MM.1S (cell line): Measurements from ENCODE around the gene SAMD14.

Experiments used
- EZH2 ChIP-seq: fragments of 300-600 bp; sonication (generic); optimal IDR thresholded peaks from 2 replicates; pipeline ENCODE3; 2017; ENCODE audit warnings: low read depth, mild to moderate bottlenecking, antibody characterized with exemption, low read length, mixed read lengths
- EZH2phosphoT487 ChIP-seq: fragments of 300-600 bp; sonication (generic); IDR thresholded peaks from 2 replicates; pipeline ENCODE4 v1.6.1; 2018; ENCODE audit warnings: antibody characterized with exemption, low read length
- TF ChIP-seq, protein P1 (sequence below): fragments of 300-600 bp; sonication (generic); IDR thresholded peaks from 2 replicates; pipeline ENCODE4 v1.5.1; 2016; ENCODE audit warnings: antibody characterized with exemption, low read length, mixed read lengths

DNA sequence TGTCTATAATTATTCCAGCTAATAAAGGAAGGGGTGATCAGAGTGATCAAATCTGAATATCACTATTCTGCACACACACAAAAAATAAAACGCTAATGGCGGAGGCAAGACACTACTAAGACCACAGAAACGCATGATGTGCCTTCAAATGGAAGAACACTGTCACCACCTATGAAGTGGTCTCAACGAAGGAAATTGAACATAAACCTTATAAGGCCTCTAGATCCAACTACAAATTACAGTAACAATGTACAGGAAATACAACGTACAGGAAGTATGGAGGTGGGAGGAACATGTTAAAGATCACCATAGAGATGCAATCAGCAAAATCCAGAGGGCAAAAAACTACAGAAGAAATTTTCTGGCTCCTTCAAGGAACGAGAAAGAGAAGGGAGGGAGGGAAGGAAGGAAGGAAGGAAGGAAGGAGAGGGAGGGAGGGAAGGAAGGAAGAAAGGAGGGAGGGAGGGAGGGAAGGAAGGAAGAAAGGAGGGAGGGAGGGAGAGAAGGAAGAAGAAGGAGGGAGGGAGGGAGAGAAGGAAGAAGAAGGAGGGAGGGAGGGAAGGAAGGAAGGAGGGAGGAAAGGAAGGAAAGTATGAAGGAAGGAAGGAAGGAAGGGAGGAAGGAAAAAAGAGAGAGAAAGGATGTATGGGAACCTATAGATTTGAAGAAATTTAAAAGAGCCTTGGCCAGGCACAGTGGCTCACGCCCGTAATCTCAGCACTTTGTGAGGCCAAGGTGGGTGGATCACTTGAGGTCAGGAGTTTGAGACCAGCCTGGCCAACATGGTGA lies 32.7 kb upstream of the SAMD14 start:
- TF ChIP-seq EZH2phosphoT487 (no peak), EZH2 (no peak)
- TF ChIP-seq, protein P1, sequence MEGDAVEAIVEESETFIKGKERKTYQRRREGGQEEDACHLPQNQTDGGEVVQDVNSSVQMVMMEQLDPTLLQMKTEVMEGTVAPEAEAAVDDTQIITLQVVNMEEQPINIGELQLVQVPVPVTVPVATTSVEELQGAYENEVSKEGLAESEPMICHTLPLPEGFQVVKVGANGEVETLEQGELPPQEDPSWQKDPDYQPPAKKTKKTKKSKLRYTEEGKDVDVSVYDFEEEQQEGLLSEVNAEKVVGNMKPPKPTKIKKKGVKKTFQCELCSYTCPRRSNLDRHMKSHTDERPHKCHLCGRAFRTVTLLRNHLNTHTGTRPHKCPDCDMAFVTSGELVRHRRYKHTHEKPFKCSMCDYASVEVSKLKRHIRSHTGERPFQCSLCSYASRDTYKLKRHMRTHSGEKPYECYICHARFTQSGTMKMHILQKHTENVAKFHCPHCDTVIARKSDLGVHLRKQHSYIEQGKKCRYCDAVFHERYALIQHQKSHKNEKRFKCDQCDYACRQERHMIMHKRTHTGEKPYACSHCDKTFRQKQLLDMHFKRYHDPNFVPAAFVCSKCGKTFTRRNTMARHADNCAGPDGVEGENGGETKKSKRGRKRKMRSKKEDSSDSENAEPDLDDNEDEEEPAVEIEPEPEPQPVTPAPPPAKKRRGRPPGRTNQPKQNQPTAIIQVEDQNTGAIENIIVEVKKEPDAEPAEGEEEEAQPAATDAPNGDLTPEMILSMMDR = no peak
